K562 (cell line): ENCODE data around the gene PROK2. TPM values are rescaled to one million over a fixed set of nuclear protein-coding genes. Genes with fewer than 3 reads are reported as not detected.

ENCODE experiments used
- ATAC-seq: fragments of 200-7000 bp; cut with Tn5 transposase; 3 replicates; pipeline ENCODE4 v1.9.1; 2020; ENCODE audit warnings: moderate library complexity
- BruUV-seq: library from RNA; stranded (reverse); fragments of 400-500 nt; replicated peaks from 2 replicates; lab custom pipeline; 2021; lab: Mats Ljungman, UMichigan
- CTCF ChIA-PET: fragments of 300-600 bp; formaldehyde crosslinking; extraction: SDS; loops from one replicate; lab custom pipeline; 2021; ENCODE audit warnings: low intra/inter-chr PET ratio; lab: Yijun Ruan, JAX
- POLR2A ChIA-PET: fragments of 300-600, 350-650 bp; sonication (Branson Sonifier 250); formaldehyde crosslinking; extraction: SDS; loops from one replicate; lab custom pipeline; 2021; ENCODE audit warnings: antibody characterized with exemption, inconsistent platforms; lab: Yijun Ruan, JAX
- DNase-seq, 4 experiments: peaks; one replicate each; pipeline versions ENCODE4 v3.0.0 to v3.0.0-alpha.2; 2011 to 2018; ENCODE audit warnings: low spot score in 3 of 4, mixed read lengths in 3 of 4; ENCODE audit errors: extremely low read depth in 1 of 4
- FAIRE-seq: peaks from 2 replicates; lab custom pipeline; 2011; peaks lifted over from hg19 to GRCh38; lab: Jason Lieb, UNC
- H2AFZ ChIP-seq: 2 replicates; pipeline ENCODE4 v1.6.0; 2011; ENCODE audit warnings: low read depth, low read length, control low read depth, inconsistent platforms
- H3K27ac ChIP-seq: fragments of 200-600 bp; 3 replicates; pipeline ENCODE4 v1.8.0; 2011; ENCODE audit warnings: low read depth, mild to moderate bottlenecking, control low read depth, inconsistent platforms, low read length, moderate library complexity, mixed read lengths; ENCODE audit errors: extremely low read depth
- H3K27me3 ChIP-seq, 2 experiments: fragments of 300-600 bp in 1 of 2; 2 replicates in 1 of 2; 3 replicates in 1 of 2; pipeline versions ENCODE4 v1.6.0 to v1.8.0; 2011; ENCODE audit warnings: inconsistent platforms in 2 of 2, low read length in 2 of 2, mild to moderate bottlenecking in 1 of 2, mixed read lengths in 1 of 2, moderate library complexity in 1 of 2; ENCODE audit not compliant: control insufficient read depth in 2 of 2, insufficient read depth in 2 of 2
- H3K36me3 ChIP-seq: fragments of 300-600 bp; 3 replicates; pipeline ENCODE4 v1.8.0; 2011; ENCODE audit warnings: mild to moderate bottlenecking, low read length, inconsistent platforms; ENCODE audit not compliant: control insufficient read depth, insufficient read depth
- H3K4me1 ChIP-seq, 2 experiments: fragments of 200-600 bp in 1 of 2; replicated peaks in 1 of 2; 2 replicates in 1 of 2; 3 replicates in 1 of 2; pipeline versions ENCODE4 v1.5.1 to v1.8.0; 2011; ENCODE audit warnings: inconsistent platforms in 2 of 2, low read length in 2 of 2, mild to moderate bottlenecking in 1 of 2, mixed read lengths in 1 of 2, moderate library complexity in 1 of 2; ENCODE audit not compliant: control insufficient read depth in 2 of 2, insufficient read depth in 2 of 2
- H3K4me2 ChIP-seq: 2 replicates; pipeline ENCODE4 v1.6.1; 2011; ENCODE audit warnings: low read length, control low read depth, inconsistent platforms, mixed read lengths; ENCODE audit not compliant: insufficient read depth
- H3K4me3 ChIP-seq: fragments of 200-600 bp; sonication (generic), shearing (Covaris generic); 2 replicates; pipeline ENCODE4 v1.5.1; 2016; ENCODE audit warnings: control low read depth, inconsistent platforms
- H3K79me2 ChIP-seq: fragments of 200-600 bp; 3 replicates; pipeline ENCODE4 v1.8.0; 2011; ENCODE audit warnings: low read length, inconsistent platforms; ENCODE audit not compliant: control insufficient read depth, insufficient read depth
- H3K9ac ChIP-seq, 2 experiments: 2 replicates each; pipeline versions ENCODE4 v1.6.0 to v1.6.1; 2011; ENCODE audit warnings: low read depth in 2 of 2, low read length in 2 of 2, control low read depth in 1 of 2, inconsistent platforms in 1 of 2, mild to moderate bottlenecking in 1 of 2, mixed read lengths in 1 of 2; ENCODE audit not compliant: insufficient read depth in 1 of 2
- H3K9me1 ChIP-seq: one replicate; pipeline ENCODE4 v1.6.0; 2011; ENCODE audit warnings: inconsistent platforms, mild to moderate bottlenecking, low read length, moderate library complexity; ENCODE audit not compliant: control insufficient read depth, insufficient read depth
- H3K9me3 ChIP-seq: replicated peaks from 2 replicates; pipeline ENCODE4 v1.5.1; 2011; ENCODE audit warnings: low read depth, low read length, inconsistent platforms; ENCODE audit not compliant: control insufficient read depth, insufficient read depth
- H4K20me1 ChIP-seq: replicated peaks from 2 replicates; pipeline ENCODE4 v1.6.1; 2011; ENCODE audit warnings: low read length, inconsistent platforms, mixed read lengths; ENCODE audit not compliant: control insufficient read depth, insufficient read depth
- ELF1 ChIP-seq: fragments of 200-800 bp; sonication (Bioruptor generic); IDR thresholded peaks from 2 replicates; pipeline ENCODE4 v1.6.1; 2016; ENCODE audit warnings: missing genetic modification characterization, missing compliant biosample characterization
- ERF ChIP-seq: fragments of 450-650 bp; formaldehyde crosslinking; IDR thresholded peaks from 2 replicates; pipeline ENCODE4 v1.4.0; 2020; ENCODE audit warnings: mild to moderate bottlenecking, mixed read lengths
- ETV1 ChIP-seq: fragments of 450-650 bp; conservative IDR thresholded peaks from 2 replicates; pipeline ENCODE4 v1.6.1; 2016; ENCODE audit warnings: missing genetic modification characterization, control low read depth, low read depth, missing compliant biosample characterization
- GABPA ChIP-seq: fragments of 200-800 bp; sonication (Bioruptor generic); conservative IDR thresholded peaks from 2 replicates; pipeline ENCODE4 v1.6.1; 2016; ENCODE audit warnings: low read depth, missing genetic modification characterization, missing compliant biosample characterization
- IFI16 ChIP-seq: fragments of 250-450 bp; sonication (Bioruptor Pico); IDR thresholded peaks from 2 replicates; pipeline ENCODE4 v2.1.2; 2022; ENCODE audit warnings: mild to moderate bottlenecking, inconsistent platforms
- NR2C2 ChIP-seq, 2 experiments: fragments of 200-800 bp in 1 of 2; sonication (Bioruptor generic) in 1 of 2; sonication (generic) in 1 of 2; formaldehyde crosslinking in 1 of 2; IDR thresholded peaks; 2 replicates each; pipeline versions ENCODE4 v1.6.1 to v1.8.0; 2016 to 2022; ENCODE audit warnings: mild to moderate bottlenecking in 1 of 2, missing compliant biosample characterization in 1 of 2, missing genetic modification characterization in 1 of 2, missing genetic modification reagents in 1 of 2
- RBBP5 ChIP-seq: fragments of 200-600 bp; sonication (generic); IDR thresholded peaks from 2 replicates; pipeline ENCODE4 v1.6.1; 2012; ENCODE audit warnings: borderline replicate concordance, mild to moderate bottlenecking, low read length, control low read depth, inconsistent platforms; ENCODE audit not compliant: insufficient read depth, poor library complexity, severe bottlenecking
- SMAD3 ChIP-seq: fragments of 450-650 bp; formaldehyde crosslinking; conservative IDR thresholded peaks from 2 replicates; pipeline ENCODE4 v1.4.0; 2020; ENCODE audit warnings: mild to moderate bottlenecking
- SPI1 ChIP-seq: IDR thresholded peaks from 2 replicates; pipeline ENCODE4 v1.6.1; 2011; ENCODE audit warnings: low read depth, low read length, control low read depth, borderline replicate concordance
- SUPT5H ChIP-seq: fragments of 450-650 bp; IDR thresholded peaks from 2 replicates; pipeline ENCODE4 v1.6.1; 2016
- TCFL5 ChIP-seq: fragments of 250-450 bp; sonication (Bioruptor Pico); conservative IDR thresholded peaks from 2 replicates; pipeline ENCODE4 v1.6.1; 2021; ENCODE audit warnings: mild to moderate bottlenecking, moderate library complexity, matching md5 sums
- THAP7 ChIP-seq: fragments of 250-450 bp; sonication (Bioruptor Pico); IDR thresholded peaks from 2 replicates; pipeline ENCODE4 v1.5.0; 2021
- XRCC4 ChIP-seq: IDR thresholded peaks from one replicate; pipeline ENCODE4 v1.6.1; 2011; ENCODE audit not compliant: insufficient read depth, insufficient read length; ENCODE audit errors: extremely low read depth
- ZNF766 ChIP-seq: fragments of 200-800 bp; sonication (Bioruptor generic); conservative IDR thresholded peaks from 2 replicates; pipeline ENCODE4 v1.6.1; 2016; ENCODE audit warnings: missing genetic modification characterization, missing compliant biosample characterization
- WGBS: fragments of 100-300 bp; shearing (Covaris generic); methylation state at CpG from one replicate; pipeline ENCODE4 v1.1.6; 2016; ENCODE audit warnings: low coverage, mixed read lengths; ENCODE audit not compliant: insufficient coverage; ENCODE audit errors: missing lambda C conversion rate; 5-methylcytosine and 5-hydroxymethylcytosine counted together
- in situ Hi-C: fragments of 300-500 bp; cut with MboI; formaldehyde crosslinking; loops from 4 replicates; pipeline ENCODE4 v1.15.0; 2018; ENCODE audit warnings: inconsistent platforms, mixed read lengths
- intact Hi-C: fragments of 100-400 bp; cut with micrococcal nuclease; formaldehyde crosslinking; loops from 2 replicates; pipeline ENCODE4 v1.14.2; 2022
- polyA plus RNA-seq, 8 experiments: library from polyadenylated mRNA; depleted of rRNA in 4 of 8; stranded (reverse) in 5 of 8; unstranded in 3 of 8; fragments of >200 nt; fragmentation: Nextera tagmentation in 2 of 8; fragmentation: Illumina TruSeq in 1 of 8; extraction: Ambion mirVana in 2 of 8; extraction: Trizol in 1 of 8; gene quantifications; 2 replicates each; pipeline versions ENCODE4 v1.2.1 to v1.2.3, GENCODE V29; 2011 to 2014; ENCODE audit warnings: inconsistent platforms in 1 of 8, missing spikeins in 1 of 8
- total RNA-seq, 7 experiments: library from RNA; depleted of rRNA in 6 of 7; stranded (reverse); fragments of >200 nt in 6 of 7; fragmentation: Illumina TruSeq in 2 of 7; extraction: Trizol in 2 of 7; gene quantifications; 2 replicates each; pipeline versions ENCODE4 v1.2.1 to v1.2.3, GENCODE V29; 2011 to 2021; ENCODE audit warnings: low replicate concordance in 1 of 7
- TF ChIP-seq, protein P1 (sequence below), 2 experiments: fragments of 200-800 bp in 1 of 2; sonication (Bioruptor generic) in 1 of 2; sonication (generic) in 1 of 2; formaldehyde crosslinking in 1 of 2; IDR thresholded peaks in 1 of 2; conservative IDR thresholded peaks in 1 of 2; 2 replicates each; pipeline versions ENCODE4 v1.5.0 to v1.6.1; 2016 to 2020; ENCODE audit warnings: missing compliant biosample characterization in 1 of 2, missing genetic modification characterization in 1 of 2, missing genetic modification reagents in 1 of 2

The PROK2 gene
- total and polyA plus RNA-seq, 9 of the 15 experiments (the other 6 are each of a cell fraction or from before 2014, with no cell fraction given): 0.07 to 0.13 TPM; not detected in 7

- DNase-seq (no peak), FAIRE-seq (no peak), ATAC-seq (no peak; the same call in 2 of the 3 replicates)
- no peak overlapping the region for H3K4me3 ChIP-seq
- no peaks in the 10 kb centered on the region for H3K9me1 ChIP-seq
- H2AFZ ChIP-seq: no peak overlapping the region; the same call in 1 of the 2 replicates
- H3K4me1 ChIP-seq: peaks cover 0 to 8% of the 10 kb centered on the region in 2 experiments; a peak in 3 of 5 replicates
- no peaks in the 10 kb centered on the region; a peak in 1 of 5 replicates for H3K27me3 ChIP-seq
- H3K27ac ChIP-seq: no peak overlapping the region
- TF ChIP-seq ETV1 (tag) (0 out of 2 replicates have a peak, but pooled peaks have one; percentile 30), XRCC4 (no peak), ERF (CRISPR knock-in tag) (no peak), GABPA (tag) (0 out of 2 replicates have a peak, but pooled peaks have one; percentile 13), THAP7 (CRISPR knock-in tag) (no peak), ZNF766 (0 out of 2 replicates have a peak, but pooled peaks have one; percentile 26), SPI1 (peak; percentile 37; the same call in 1 of the 2 replicates), SMAD3 (no peak), NR2C2 (CRISPR knock-in tag; IDR thresholded peaks at IDR 0.05) (no peak), NR2C2 (tag; IDR thresholded peaks at IDR 0.05) (peak; percentile 26; the same call in 1 of the 2 replicates), IFI16 (no peak), SUPT5H (no peak), TCFL5 (CRISPR knock-in tag) (no peak), RBBP5 (no peak), ELF1 (tag) (no peak; the same call in 1 of the 2 replicates)
- TF ChIP-seq, protein P1, sequence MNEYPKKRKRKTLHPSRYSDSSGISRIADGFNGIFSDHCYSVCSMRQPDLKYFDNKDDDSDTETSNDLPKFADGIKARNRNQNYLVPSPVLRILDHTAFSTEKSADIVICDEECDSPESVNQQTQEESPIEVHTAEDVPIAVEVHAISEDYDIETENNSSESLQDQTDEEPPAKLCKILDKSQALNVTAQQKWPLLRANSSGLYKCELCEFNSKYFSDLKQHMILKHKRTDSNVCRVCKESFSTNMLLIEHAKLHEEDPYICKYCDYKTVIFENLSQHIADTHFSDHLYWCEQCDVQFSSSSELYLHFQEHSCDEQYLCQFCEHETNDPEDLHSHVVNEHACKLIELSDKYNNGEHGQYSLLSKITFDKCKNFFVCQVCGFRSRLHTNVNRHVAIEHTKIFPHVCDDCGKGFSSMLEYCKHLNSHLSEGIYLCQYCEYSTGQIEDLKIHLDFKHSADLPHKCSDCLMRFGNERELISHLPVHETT (CRISPR knock-in tag; conservative IDR thresholded peaks at IDR 0.05 in 1 of 2, IDR thresholded peaks at IDR 0.05 in 1 of 2): 0 out of 4 replicates have a peak, but pooled peaks of 1 of the 2 experiments have one; percentile 33
- no CpG with 5 or more reads among the region's 5 CpGs for WGBS
- no TSS peak for BruUV-seq
- POLR2A ChIA-PET: interaction anchor here (0.7 kb wide), 1 partner anchor 374 kb away, joined by 3 read pairs; no protein-coding TSS in a partner anchor
- in situ Hi-C loops (no loop called here), intact Hi-C loops (no loop called here)
- CTCF ChIA-PET: no interaction called here
- no peaks in the 10 kb centered on the region for H4K20me1 ChIP-seq
- no peak overlapping the region for H3K9ac ChIP-seq
- no peaks in the 10 kb centered on the region for H3K9me3 ChIP-seq
- no peaks in the 10 kb centered on the region for H3K36me3 ChIP-seq
- H3K4me2 ChIP-seq: no peak overlapping the region; the same call in 1 of the 2 replicates
- H3K79me2 ChIP-seq: no peaks in the 10 kb centered on the region
These were observed 40.8 kb upstream of the PROK2 start for GRCh38 chr3:71825551-71826283.
